OCI-LY1 (cell line): ENCODE data around the gene DNMT1.

Experiments used
- CTCF ChIP-seq: fragments of 200-600 bp; sonication (generic), shearing (Covaris generic); IDR thresholded peaks from 2 replicates; pipeline ENCODE4 v1.5.1; 2017; ENCODE audit warnings: mild to moderate bottlenecking, antibody characterized with exemption, low read length, moderate library complexity, mixed read lengths
- EZH2 ChIP-seq: fragments of 200-600 bp; sonication (generic), shearing (Covaris generic); IDR thresholded peaks from 2 replicates; pipeline ENCODE4 v1.8.0; 2017; ENCODE audit warnings: borderline replicate concordance, mixed run types, mild to moderate bottlenecking, antibody characterized with exemption, low read length, moderate library complexity, mixed read lengths

DNA sequence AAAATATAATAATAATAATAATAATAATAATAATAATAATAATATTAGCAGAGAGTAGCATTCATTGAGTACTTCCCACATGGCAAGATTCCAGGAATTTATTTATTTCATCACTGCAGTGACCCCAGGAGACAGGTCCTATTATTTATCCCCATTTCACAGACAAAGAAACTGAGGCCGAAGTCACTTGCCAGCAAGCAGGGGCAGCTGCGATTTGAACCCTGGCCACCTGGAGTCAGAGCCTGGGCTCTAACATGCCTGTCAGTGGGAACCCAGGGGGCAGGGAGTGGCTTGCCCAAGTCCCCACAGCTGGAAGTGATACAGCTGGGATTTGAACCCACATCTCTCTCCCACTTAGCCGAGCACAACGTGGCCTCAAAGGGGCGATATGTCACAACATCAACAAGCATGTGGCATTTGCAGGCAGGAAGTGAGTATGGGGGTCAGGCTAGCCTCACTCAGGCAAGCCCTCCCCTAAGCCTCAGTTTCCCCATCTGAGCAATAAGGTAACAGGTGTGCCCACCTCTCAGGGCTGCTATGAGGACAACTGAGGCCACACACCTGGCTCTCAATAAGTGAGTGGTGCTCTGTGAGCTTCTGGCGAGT lies 105.7 kb downstream of the DNMT1 start:
- TF ChIP-seq EZH2 = no peak
- no peak for TF ChIP-seq CTCF
